ACHN (cell line): ENCODE measurements around the gene IL34.
A peak's percentile ranks its signal among the peaks of the same experiment; 100 is the strongest.

Experiments
- DNase-seq: peaks from one replicate; pipeline ENCODE4 v3.0.0-alpha.2; 2015
- in situ Hi-C: cut with HindIII; loops from 2 replicates; pipeline ENCODE4 v1.10.0; 2017; ENCODE audit warnings: low sequenced_read_pairs, low pct_ligation_motif_present, low pct_unique_long_range_greater_than_20kb

IL34 gene

GRCh38 chr16:70653406-70653805, 7.0 kb downstream of the IL34 start:
- in situ Hi-C loops: no loop called here
- no peak for DNase-seq

GRCh38 chr16:70653809-70654771, 7.7 kb downstream of the IL34 start:
- DNase-seq: peak; percentile 86
- in situ Hi-C loops: no loop called here

GRCh38 chr16:70656065-70656711, 9.8 kb downstream of the IL34 start:
- in situ Hi-C loops: no loop called here

GRCh38 chr16:70656712-70657263, 10.4 kb downstream of the IL34 start:
- DNase-seq: no peak
- in situ Hi-C loops: no loop called here

More at GRCh38 chr16:70656065-70656711, 9.8 kb downstream of the IL34 start:
- DNase-seq: no peak

- DNase-seq: no peak
- in situ Hi-C loops: no loop called here
Measured at GRCh38 chr16:70657956-70658355, 11.6 kb downstream of the IL34 start.

- in situ Hi-C loops: no loop called here
Measured at GRCh38 chr16:70658921-70659320, 12.6 kb downstream of the IL34 start.

GRCh38 chr16:70659546-70659945, 13.2 kb downstream of the IL34 start:
- DNase-seq: no peak
- in situ Hi-C loops: no loop called here

More at GRCh38 chr16:70658921-70659320, 12.6 kb downstream of the IL34 start:
- no peak for DNase-seq

- DNase-seq: no peak
- in situ Hi-C loops: no loop called here
Measured at GRCh38 chr16:70659953-70660671, 13.8 kb downstream of the IL34 start.

GRCh38 chr16:70660672-70661350, 14.5 kb downstream of the IL34 start:
- in situ Hi-C loops: no loop called here

GRCh38 chr16:70661534-70661917, 15.2 kb downstream of the IL34 start:
- no peak for DNase-seq
- in situ Hi-C loops: no loop called here

More at GRCh38 chr16:70660672-70661350, 14.5 kb downstream of the IL34 start:
- peak; percentile 23 for DNase-seq

- in situ Hi-C loops: no loop called here
- no peak for DNase-seq
Measured at GRCh38 chr16:70661918-70662641, 15.7 kb downstream of the IL34 start.

GRCh38 chr16:70662991-70663523, 16.7 kb downstream of the IL34 start:
- in situ Hi-C loops: no loop called here
- DNase-seq: no peak

GRCh38 chr16:70663524-70664324, 17.4 kb downstream of the IL34 start:
- DNase-seq: no peak
- in situ Hi-C loops: no loop called here

GRCh38 chr16:70664325-70665112, 18.2 kb downstream of the IL34 start:
- in situ Hi-C loops: no loop called here
- no peak for DNase-seq

GRCh38 chr16:70665113-70665694, 18.8 kb downstream of the IL34 start:
- in situ Hi-C loops: no loop called here
- no peak for DNase-seq
